ENCODE measurements around the gene PGM2.

The PGM2 gene

DNA sequence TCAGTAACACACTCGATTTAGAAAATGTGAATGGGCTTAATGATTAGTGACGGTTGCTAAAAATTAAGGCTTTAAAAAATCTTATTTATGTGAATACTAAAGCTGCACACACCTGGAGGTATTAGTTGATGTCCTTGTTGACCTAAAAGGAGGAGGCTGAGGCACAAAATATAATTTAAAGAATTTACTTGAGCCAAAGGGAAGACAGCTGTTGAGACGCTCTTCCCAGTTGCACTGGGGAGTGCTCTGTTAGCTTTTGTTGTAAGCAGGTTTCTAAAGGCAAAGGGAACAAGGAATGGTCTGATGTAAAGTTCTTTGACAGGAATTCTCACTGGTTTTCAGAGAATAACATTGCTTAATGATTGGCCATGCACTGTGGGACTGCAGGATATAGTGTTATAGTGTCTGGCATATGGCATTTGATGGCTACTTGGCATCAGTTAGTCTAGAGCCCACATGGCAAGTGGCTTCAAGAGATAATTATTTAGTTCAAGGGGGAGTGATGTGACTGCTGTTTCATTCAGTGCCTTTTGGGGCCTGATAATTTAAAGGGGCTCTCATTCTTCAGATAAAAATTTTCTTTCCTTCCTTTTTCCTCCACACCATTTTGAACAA is 30.8 kb upstream of the PGM2 start:
- Histone ChIP-seq H3K79me2 (ENCODE audit: insufficient read depth, low read length) (no peaks in the 10 kb centered on the region), H4K20me1 (ENCODE audit: insufficient read depth, low read length) (no peaks in the 10 kb centered on the region), H3K4me2 (ENCODE audit: insufficient read depth, low read length) (no peak overlapping the region), H3K9me3 (ENCODE audit: insufficient read depth, low read length, severe bottlenecking) (peaks cover 5% of the 10 kb centered on the region), H2AFZ (ENCODE audit: low read depth, low read length) (no peak overlapping the region), H3K36me3 (ENCODE audit: insufficient read depth, low read length) (no peaks in the 10 kb centered on the region), H3K27ac (ENCODE audit: low read length) (no peak overlapping the region), H3K9ac (ENCODE audit: low read depth, low read length) (no peak overlapping the region), H3K4me3 (ENCODE audit: low read depth in 1 of 2, low read length in 2 of 2) (no peak overlapping the region), H3K27me3 (ENCODE audit: insufficient read depth, low read length, poor library complexity) (no peaks in the 10 kb centered on the region), H3K4me1 (ENCODE audit: insufficient read depth, low read length) (no peaks in the 10 kb centered on the region)
- DNase-seq (no peak), ATAC-seq (ENCODE audit: insufficient read depth, low read depth) (no peak)
- TF ChIP-seq, protein P1, sequence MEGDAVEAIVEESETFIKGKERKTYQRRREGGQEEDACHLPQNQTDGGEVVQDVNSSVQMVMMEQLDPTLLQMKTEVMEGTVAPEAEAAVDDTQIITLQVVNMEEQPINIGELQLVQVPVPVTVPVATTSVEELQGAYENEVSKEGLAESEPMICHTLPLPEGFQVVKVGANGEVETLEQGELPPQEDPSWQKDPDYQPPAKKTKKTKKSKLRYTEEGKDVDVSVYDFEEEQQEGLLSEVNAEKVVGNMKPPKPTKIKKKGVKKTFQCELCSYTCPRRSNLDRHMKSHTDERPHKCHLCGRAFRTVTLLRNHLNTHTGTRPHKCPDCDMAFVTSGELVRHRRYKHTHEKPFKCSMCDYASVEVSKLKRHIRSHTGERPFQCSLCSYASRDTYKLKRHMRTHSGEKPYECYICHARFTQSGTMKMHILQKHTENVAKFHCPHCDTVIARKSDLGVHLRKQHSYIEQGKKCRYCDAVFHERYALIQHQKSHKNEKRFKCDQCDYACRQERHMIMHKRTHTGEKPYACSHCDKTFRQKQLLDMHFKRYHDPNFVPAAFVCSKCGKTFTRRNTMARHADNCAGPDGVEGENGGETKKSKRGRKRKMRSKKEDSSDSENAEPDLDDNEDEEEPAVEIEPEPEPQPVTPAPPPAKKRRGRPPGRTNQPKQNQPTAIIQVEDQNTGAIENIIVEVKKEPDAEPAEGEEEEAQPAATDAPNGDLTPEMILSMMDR (IDR thresholded peaks at IDR 0.05; ENCODE audit: borderline replicate concordance, extremely low read depth, low read length, poor library complexity, severe bottlenecking): no peak
- TF ChIP-seq EZH2 (IDR thresholded peaks at IDR 0.05; ENCODE audit: borderline replicate concordance, low read depth, low read length, severe bottlenecking): no peak

DNA sequence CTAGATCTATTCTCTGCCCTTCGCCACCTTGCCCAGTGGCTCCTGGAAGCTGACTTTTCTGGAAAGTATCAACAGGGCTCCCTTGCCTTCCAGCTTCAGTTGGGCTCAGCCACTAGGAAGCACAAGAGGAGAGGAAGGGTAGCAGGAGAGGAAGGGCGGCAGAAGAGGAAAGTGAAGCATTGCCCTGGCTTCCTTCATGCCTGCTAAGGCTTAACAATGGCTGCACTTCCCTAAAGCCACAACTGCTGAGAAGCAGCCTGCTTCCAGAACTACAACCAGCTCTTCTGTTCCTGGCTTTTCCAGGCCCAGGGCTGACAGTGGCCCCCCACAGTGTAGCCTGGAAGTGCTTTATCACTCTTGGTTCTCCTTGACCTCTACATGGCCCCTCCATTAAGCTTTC is 29.1 kb upstream of the PGM2 start:
- no peak for TF ChIP-seq EZH2 (IDR thresholded peaks at IDR 0.05; ENCODE audit: borderline replicate concordance, low read depth, low read length, severe bottlenecking)
- TF ChIP-seq, protein P1 (IDR thresholded peaks at IDR 0.05; ENCODE audit: borderline replicate concordance, extremely low read depth, low read length, poor library complexity, severe bottlenecking): no peak
- H3K4me3 ChIP-seq (ENCODE audit: low read depth in 1 of 2, low read length in 2 of 2): no peak overlapping the region
- DNase-seq: no peak
- H3K27ac ChIP-seq (ENCODE audit: low read length): no peak overlapping the region
- ATAC-seq (ENCODE audit: insufficient read depth, low read depth): no peak
- H3K79me2 ChIP-seq (ENCODE audit: insufficient read depth, low read length): no peaks in the 10 kb centered on the region
- H3K9ac ChIP-seq (ENCODE audit: low read depth, low read length): no peak overlapping the region
- no peaks in the 10 kb centered on the region for H3K27me3 ChIP-seq (ENCODE audit: insufficient read depth, low read length, poor library complexity)
- no peak overlapping the region for H3K4me2 ChIP-seq (ENCODE audit: insufficient read depth, low read length)
- H4K20me1 ChIP-seq (ENCODE audit: insufficient read depth, low read length): no peaks in the 10 kb centered on the region
- H3K36me3 ChIP-seq (ENCODE audit: insufficient read depth, low read length): no peaks in the 10 kb centered on the region
- H3K4me1 ChIP-seq (ENCODE audit: insufficient read depth, low read length): no peaks in the 10 kb centered on the region
- H3K9me3 ChIP-seq (ENCODE audit: insufficient read depth, low read length, severe bottlenecking): peaks cover 5% of the 10 kb centered on the region
- no peak overlapping the region for H2AFZ ChIP-seq (ENCODE audit: low read depth, low read length)

DNA sequence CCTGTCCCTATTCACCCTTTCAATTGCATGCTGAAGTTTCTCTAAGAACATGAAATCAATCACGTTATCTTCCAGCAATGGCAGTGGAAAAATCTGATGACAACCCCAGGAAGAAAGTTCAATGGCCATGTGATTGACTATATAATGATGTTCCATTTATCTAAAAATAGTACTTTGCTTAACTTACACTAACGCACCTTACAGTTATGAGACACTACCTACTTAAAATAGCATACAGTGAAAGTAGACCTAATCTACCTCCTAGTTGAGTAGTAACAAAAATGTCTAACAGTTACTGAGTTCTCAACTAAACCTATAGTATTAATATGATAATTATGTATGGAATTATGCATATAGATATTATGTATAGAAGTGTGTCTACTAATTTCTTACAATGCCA is 28.6 kb upstream of the PGM2 start:
- Histone ChIP-seq H3K4me3 (ENCODE audit: low read depth in 1 of 2, low read length in 2 of 2) (no peak overlapping the region), H3K79me2 (ENCODE audit: insufficient read depth, low read length) (no peaks in the 10 kb centered on the region), H4K20me1 (ENCODE audit: insufficient read depth, low read length) (no peaks in the 10 kb centered on the region), H3K27me3 (ENCODE audit: insufficient read depth, low read length, poor library complexity) (no peaks in the 10 kb centered on the region), H3K9me3 (ENCODE audit: insufficient read depth, low read length, severe bottlenecking) (peaks cover 2% of the 10 kb centered on the region), H2AFZ (ENCODE audit: low read depth, low read length) (no peak overlapping the region), H3K4me2 (ENCODE audit: insufficient read depth, low read length) (no peak overlapping the region), H3K9ac (ENCODE audit: low read depth, low read length) (no peak overlapping the region), H3K36me3 (ENCODE audit: insufficient read depth, low read length) (no peaks in the 10 kb centered on the region), H3K27ac (ENCODE audit: low read length) (no peak overlapping the region), H3K4me1 (ENCODE audit: insufficient read depth, low read length) (no peaks in the 10 kb centered on the region)
- DNase-seq (no peak), ATAC-seq (ENCODE audit: insufficient read depth, low read depth) (no peak)
- no peak for TF ChIP-seq EZH2 (IDR thresholded peaks at IDR 0.05; ENCODE audit: borderline replicate concordance, low read depth, low read length, severe bottlenecking)
- TF ChIP-seq, protein P1 (IDR thresholded peaks at IDR 0.05; ENCODE audit: borderline replicate concordance, extremely low read depth, low read length, poor library complexity, severe bottlenecking): no peak
